Measurements from ENCODE around the gene SLC17A9.

The SLC17A9 gene

GRCh38 chr20:62971950-62972844, 19.7 kb downstream of the SLC17A9 start:
- H3K4me3 ChIP-seq (ENCODE audit: low read depth, low read length) = peak overlapping the region; percentile 37
- no peaks in the 10 kb centered on the region for H3K36me3 ChIP-seq
- DNase-seq = peak; percentile 94
- no peaks in the 10 kb centered on the region for H3K9me3 ChIP-seq
- H3K4me1 ChIP-seq = no peaks in the 10 kb centered on the region; the same call in 1 of the 2 replicates
- H3K27me3 ChIP-seq = peaks cover 40% of the 10 kb centered on the region
- TF ChIP-seq CTCF (IDR thresholded peaks at IDR 0.05; ENCODE audit: low read depth, low read length) = peak; percentile 81

- DNase-seq = no peak
- Histone ChIP-seq H3K36me3 (no peaks in the 10 kb centered on the region), H3K4me3 (ENCODE audit: low read depth, low read length) (peak overlapping the region; percentile 37), H3K4me1 (no peaks in the 10 kb centered on the region; the same call in 1 of the 2 replicates), H3K27me3 (peaks cover 47% of the 10 kb centered on the region), H3K9me3 (no peaks in the 10 kb centered on the region)
- no peak for TF ChIP-seq CTCF (IDR thresholded peaks at IDR 0.05; ENCODE audit: low read depth, low read length)
These were observed 20.6 kb downstream of the SLC17A9 start for GRCh38 chr20:62972845-62973745.

GRCh38 chr20:62975251-62975760, 22.8 kb downstream of the SLC17A9 start:
- Histone ChIP-seq H3K9me3 (no peaks in the 10 kb centered on the region), H3K27me3 (peaks cover 64% of the 10 kb centered on the region), H3K4me1 (no peaks in the 10 kb centered on the region), H3K4me3 (ENCODE audit: low read depth, low read length) (no peak overlapping the region), H3K36me3 (no peaks in the 10 kb centered on the region)
- no peak for TF ChIP-seq CTCF (IDR thresholded peaks at IDR 0.05; ENCODE audit: low read depth, low read length)
- DNase-seq = no peak

- DNase-seq = no peak
These were observed 23.5 kb downstream of the SLC17A9 start for GRCh38 chr20:62975812-62976508.

GRCh38 chr20:62976886-62977285, 24.4 kb downstream of the SLC17A9 start:
- H3K9me3 ChIP-seq = no peaks in the 10 kb centered on the region
- peaks cover 71% of the 10 kb centered on the region for H3K27me3 ChIP-seq
- no peak overlapping the region for H3K4me3 ChIP-seq (ENCODE audit: low read depth, low read length)
- H3K36me3 ChIP-seq = no peaks in the 10 kb centered on the region
- no peak for TF ChIP-seq CTCF (IDR thresholded peaks at IDR 0.05; ENCODE audit: low read depth, low read length)
- no peaks in the 10 kb centered on the region for H3K4me1 ChIP-seq
- DNase-seq = no peak

More at GRCh38 chr20:62975812-62976508, 23.5 kb downstream of the SLC17A9 start:
- no peaks in the 10 kb centered on the region for H3K9me3 ChIP-seq
- no peak for TF ChIP-seq CTCF (IDR thresholded peaks at IDR 0.05; ENCODE audit: low read depth, low read length)
- H3K4me1 ChIP-seq = no peaks in the 10 kb centered on the region
- H3K36me3 ChIP-seq = no peaks in the 10 kb centered on the region
- no peak overlapping the region for H3K4me3 ChIP-seq (ENCODE audit: low read depth, low read length)
- peaks cover 70% of the 10 kb centered on the region for H3K27me3 ChIP-seq

All from BE2C (cell line).